ENCODE data around the gene NTF4. TPM values are rescaled to one million over a fixed set of nuclear protein-coding genes. Genes with fewer than 3 reads are reported as not detected.
"Not testable (repeated sequence)": the region's sequence is repeated elsewhere in the genome, so short reads cannot be mapped to it uniquely, and the experiment has no call there.

NTF4 gene
- total RNA-seq, 1 donor from 2014 or later: not detected

GRCh38 chr19:49057636-49058234 lies 6.9 kb downstream of the NTF4 start, which contains the start of gene CGB7:
CGB7 (minus strand) TSS chr19:49057749; CDS start chr19:49055375, 2,374 bp downstream.
- DNase-seq (ENCODE audit: low spot score): no peak

GRCh38 chr19:49056902-49057596 lies 7.6 kb downstream of the NTF4 start:
- DNase-seq (ENCODE audit: low spot score): not testable (repeated sequence)

- DNase-seq (ENCODE audit: low spot score): no peak
Measured at GRCh38 chr19:49056101-49056901, 8.3 kb downstream of the NTF4 start.

- not testable (repeated sequence) for DNase-seq (ENCODE audit: low spot score)
Measured at GRCh38 chr19:49050376-49051033, 14.1 kb downstream of the NTF4 start.

- DNase-seq (ENCODE audit: low spot score): not testable (repeated sequence)
Measured at GRCh38 chr19:49049834-49050233, 14.8 kb downstream of the NTF4 start.

- not testable (repeated sequence) for DNase-seq (ENCODE audit: low spot score)
Measured at GRCh38 chr19:49049011-49049410, 15.6 kb downstream of the NTF4 start, which contains the start of gene CGB8. CGB8 (minus strand) TSS chr19:49049111; CDS start chr19:49048739, 372 bp downstream.

GRCh38 chr19:49043548-49043947 lies 21.1 kb downstream of the NTF4 start, which contains the start of gene CGB5:
CGB5 (plus strand) TSS chr19:49043848; CDS start chr19:49044210, 362 bp downstream.
- not testable (repeated sequence) for DNase-seq (ENCODE audit: low spot score)

- not testable (repeated sequence) for DNase-seq (ENCODE audit: low spot score)
Measured at GRCh38 chr19:49042666-49043065, 22.0 kb downstream of the NTF4 start.

- DNase-seq (ENCODE audit: low spot score): no peak
Measured at GRCh38 chr19:49042177-49042576, 22.4 kb downstream of the NTF4 start.

- DNase-seq (ENCODE audit: low spot score): not testable (repeated sequence)
Measured at GRCh38 chr19:49039736-49040135, 24.9 kb downstream of the NTF4 start.

- not testable (repeated sequence) for DNase-seq (ENCODE audit: low spot score)
Measured at GRCh38 chr19:49038557-49039276, 25.9 kb downstream of the NTF4 start.

GRCh38 chr19:49038111-49038510 lies 26.5 kb downstream of the NTF4 start:
- not testable (repeated sequence) for DNase-seq (ENCODE audit: low spot score)

- DNase-seq (ENCODE audit: low spot score): not testable (repeated sequence)
Measured at GRCh38 chr19:49036815-49037214, 27.8 kb downstream of the NTF4 start, which contains the start of gene CGB1. CGB1 (minus strand) TSS chr19:49036895; CDS start chr19:49036711, 184 bp downstream.

GRCh38 chr19:49031642-49032301 lies 32.8 kb downstream of the NTF4 start, which contains the start of gene CGB2:
CGB2 (plus strand) TSS chr19:49031890; CDS start chr19:49032096, 206 bp downstream.
- not testable (repeated sequence) for DNase-seq (ENCODE audit: low spot score)

- DNase-seq (ENCODE audit: low spot score): not testable (repeated sequence)
Measured at GRCh38 chr19:49030323-49030722, 34.3 kb downstream of the NTF4 start.

GRCh38 chr19:49029749-49030148 lies 34.9 kb downstream of the NTF4 start:
- not testable (repeated sequence) for DNase-seq (ENCODE audit: low spot score)

- DNase-seq (ENCODE audit: low spot score): not testable (repeated sequence)
Measured at GRCh38 chr19:49028686-49029085, 35.9 kb downstream of the NTF4 start.

GRCh38 chr19:49025599-49025998 lies 39.0 kb downstream of the NTF4 start:
- not testable (repeated sequence) for DNase-seq (ENCODE audit: low spot score)

- not testable (repeated sequence) for DNase-seq (ENCODE audit: low spot score)
Measured at GRCh38 chr19:49025088-49025487, 39.5 kb downstream of the NTF4 start.
